Measurements from ENCODE around the gene PLA2G15.

The PLA2G15 gene

GRCh38 chr16:68244481-68244902, 681 bp upstream of the PLA2G15 start:
- H3K36me3 ChIP-seq: peaks cover 4 to 10% (median 8%) of the 10 kb centered on the region in 3 donors
- no peaks in the 10 kb centered on the region for H3K9me3 ChIP-seq
- H3K27me3 ChIP-seq: no peaks in the 10 kb centered on the region
- peak overlapping the region; percentile 91 to 95 for H3K4me3 ChIP-seq
- peaks cover 0 to 44% (median 35%) of the 10 kb centered on the region in 4 donors for H3K4me1 ChIP-seq
- TF ChIP-seq, protein P1, sequence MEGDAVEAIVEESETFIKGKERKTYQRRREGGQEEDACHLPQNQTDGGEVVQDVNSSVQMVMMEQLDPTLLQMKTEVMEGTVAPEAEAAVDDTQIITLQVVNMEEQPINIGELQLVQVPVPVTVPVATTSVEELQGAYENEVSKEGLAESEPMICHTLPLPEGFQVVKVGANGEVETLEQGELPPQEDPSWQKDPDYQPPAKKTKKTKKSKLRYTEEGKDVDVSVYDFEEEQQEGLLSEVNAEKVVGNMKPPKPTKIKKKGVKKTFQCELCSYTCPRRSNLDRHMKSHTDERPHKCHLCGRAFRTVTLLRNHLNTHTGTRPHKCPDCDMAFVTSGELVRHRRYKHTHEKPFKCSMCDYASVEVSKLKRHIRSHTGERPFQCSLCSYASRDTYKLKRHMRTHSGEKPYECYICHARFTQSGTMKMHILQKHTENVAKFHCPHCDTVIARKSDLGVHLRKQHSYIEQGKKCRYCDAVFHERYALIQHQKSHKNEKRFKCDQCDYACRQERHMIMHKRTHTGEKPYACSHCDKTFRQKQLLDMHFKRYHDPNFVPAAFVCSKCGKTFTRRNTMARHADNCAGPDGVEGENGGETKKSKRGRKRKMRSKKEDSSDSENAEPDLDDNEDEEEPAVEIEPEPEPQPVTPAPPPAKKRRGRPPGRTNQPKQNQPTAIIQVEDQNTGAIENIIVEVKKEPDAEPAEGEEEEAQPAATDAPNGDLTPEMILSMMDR (IDR thresholded peaks at IDR 0.05): no peak
- intact Hi-C loops (cut with DNase I; ENCODE audit: low total_unique reads): no loop called here
- DNase-seq: no peak
- H3K27ac ChIP-seq: peak overlapping the region; percentile 66 to 76

DNA sequence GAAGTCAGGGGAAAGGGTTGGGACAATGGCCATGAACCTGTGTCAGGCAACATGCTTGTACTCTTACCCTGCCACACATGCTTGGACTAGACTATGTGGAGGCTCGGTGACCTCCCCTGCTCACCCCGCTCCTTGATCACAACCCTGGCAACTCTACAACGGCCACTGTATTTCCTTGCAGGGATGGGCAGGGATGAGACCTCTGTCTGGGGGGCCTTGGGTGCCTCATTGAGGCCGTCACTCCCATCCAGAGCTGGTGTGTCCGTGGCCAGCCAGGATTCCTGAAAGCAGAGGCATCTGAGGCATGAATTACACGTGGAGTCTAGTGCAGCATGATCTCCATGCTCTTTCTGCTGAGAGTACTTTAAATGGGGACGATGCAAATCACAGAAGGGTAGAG, 948 bp downstream of the PLA2G15 start:
- Histone ChIP-seq H3K4me3 (peak overlapping the region; percentile 91 to 95), H3K9me3 (no peaks in the 10 kb centered on the region), H3K4me1 (peaks cover 0 to 39% (median 32%) of the 10 kb centered on the region in 4 donors), H3K27me3 (no peaks in the 10 kb centered on the region), H3K27ac (peak overlapping the region; percentile 66 to 76), H3K36me3 (peaks cover 9 to 27% (median 18%) of the 10 kb centered on the region in 3 donors)
- intact Hi-C loops (cut with DNase I; ENCODE audit: low total_unique reads): no loop called here
- no peak for DNase-seq
- TF ChIP-seq, protein P1 (IDR thresholded peaks at IDR 0.05): no peak

DNA sequence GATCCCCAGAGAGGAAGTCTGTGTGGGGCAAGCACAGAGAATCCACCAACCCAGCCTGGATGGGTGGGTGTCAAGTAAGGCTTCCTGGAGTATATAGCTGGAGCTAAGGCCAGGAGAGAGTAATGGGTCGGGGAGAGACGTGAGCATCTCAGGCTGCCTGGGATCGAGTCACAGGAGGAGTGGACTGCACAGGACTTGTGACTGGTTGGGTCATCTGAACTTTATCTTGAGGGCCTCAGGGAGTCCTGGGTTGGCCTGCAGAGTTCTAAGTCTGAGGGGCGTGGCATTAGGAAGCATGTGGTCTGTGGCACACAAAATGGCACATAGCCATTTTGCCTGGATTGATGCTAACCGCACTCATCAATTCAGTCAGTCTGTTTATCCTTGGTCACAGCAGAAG, 1.5 kb downstream of the PLA2G15 start:
- peak overlapping the region; percentile 91 to 95 for H3K4me3 ChIP-seq
- intact Hi-C loops (cut with DNase I; ENCODE audit: low total_unique reads): no loop called here

DNA sequence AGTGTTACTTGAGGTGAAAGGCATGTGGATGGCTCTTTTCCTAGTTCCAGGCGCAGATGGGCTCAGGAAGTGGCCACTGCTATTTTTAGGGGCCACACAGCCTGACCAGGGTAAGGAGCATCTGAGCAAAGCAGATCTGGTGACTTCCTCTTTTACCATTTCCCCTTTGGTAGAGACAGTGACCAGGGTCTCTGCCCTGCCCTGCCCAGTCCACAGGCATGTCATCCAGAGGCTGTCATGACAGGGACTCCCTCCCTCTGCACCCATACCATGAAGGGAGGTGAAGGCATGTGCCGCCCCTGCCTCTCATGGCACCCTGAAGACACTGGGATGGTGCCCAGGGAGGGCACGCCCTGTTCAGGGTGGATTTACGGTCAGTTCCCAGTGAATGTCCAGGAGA, 2.2 kb downstream of the PLA2G15 start:
- peak overlapping the region; percentile 21 to 22 for H3K27ac ChIP-seq
- no peaks in the 10 kb centered on the region for H3K9me3 ChIP-seq
- no peak for DNase-seq
- H3K4me1 ChIP-seq: peaks cover 0 to 39% (median 32%) of the 10 kb centered on the region in 4 donors
- intact Hi-C loops (cut with DNase I; ENCODE audit: low total_unique reads): no loop called here
- H3K4me3 ChIP-seq: no peak overlapping the region
- H3K27me3 ChIP-seq: no peaks in the 10 kb centered on the region
- TF ChIP-seq, protein P1 (IDR thresholded peaks at IDR 0.05): no peak
- peaks cover 9 to 39% (median 21%) of the 10 kb centered on the region in 3 donors for H3K36me3 ChIP-seq

More for the DNA sequence above, 1.5 kb downstream of the PLA2G15 start:
- TF ChIP-seq, protein P1 (IDR thresholded peaks at IDR 0.05): no peak
- Histone ChIP-seq H3K4me1 (peaks cover 0 to 39% (median 32%) of the 10 kb centered on the region in 4 donors), H3K36me3 (peaks cover 9 to 32% (median 18%) of the 10 kb centered on the region in 3 donors), H3K27me3 (no peaks in the 10 kb centered on the region), H3K27ac (peak overlapping the region; percentile 5 to 76), H3K9me3 (no peaks in the 10 kb centered on the region)
- no peak for DNase-seq

DNA sequence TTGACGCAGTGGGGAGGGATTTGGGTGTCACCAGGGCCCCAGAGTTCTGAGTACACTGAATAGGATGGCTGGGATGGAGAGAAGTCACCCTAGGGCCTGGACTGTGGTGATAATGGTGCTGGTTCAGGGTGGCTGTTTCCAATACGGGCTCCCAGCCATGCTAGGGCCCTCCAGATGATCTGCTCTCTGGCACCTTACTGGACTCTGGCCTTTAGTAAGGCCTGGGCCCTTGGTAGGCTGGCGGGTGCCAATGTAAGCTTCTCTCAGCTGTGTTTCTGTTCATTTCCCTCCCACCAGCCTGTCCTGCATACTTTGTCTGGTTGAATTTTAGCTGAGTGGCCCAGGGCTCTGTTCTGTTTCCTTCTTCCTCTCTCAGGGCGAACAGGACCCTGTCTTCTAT, 2.8 kb downstream of the PLA2G15 start:
- Histone ChIP-seq H3K27ac (peak overlapping the region; percentile 21 to 22), H3K4me1 (peaks cover 0 to 39% (median 32%) of the 10 kb centered on the region in 4 donors), H3K9me3 (no peaks in the 10 kb centered on the region), H3K27me3 (no peaks in the 10 kb centered on the region), H3K36me3 (peaks cover 9 to 45% (median 26%) of the 10 kb centered on the region in 3 donors), H3K4me3 (no peak overlapping the region)
- DNase-seq: no peak
- TF ChIP-seq, protein P1 (IDR thresholded peaks at IDR 0.05): no peak
- intact Hi-C loops (cut with DNase I; ENCODE audit: low total_unique reads): no loop called here

All from tibial artery (tissue), 4 donors.